Ovary (tissue), 9 donors: ENCODE data around the gene SLC44A1. TPM values are rescaled to one million over a fixed set of nuclear protein-coding genes. Genes with fewer than 3 reads are reported as not detected.

Experiments used
- DNase-seq, 5 donors: peaks; one replicate each; pipeline ENCODE4 v3.0.0-alpha.2; 2019 to 2020
- H3K27ac ChIP-seq, 2 donors: fragments of 200-600 bp; one replicate each; pipeline versions ENCODE4 v1.5.1 to v1.8.0; 2019 to 2022
- H3K27me3 ChIP-seq: fragments of 200-600 bp; one replicate; pipeline ENCODE4 v1.8.0; 2022
- H3K36me3 ChIP-seq: fragments of 200-600 bp; sonication (generic); one replicate; pipeline ENCODE4 v1.5.1; 2019
- H3K4me1 ChIP-seq: one replicate; pipeline ENCODE4 v1.8.1; 2013; ENCODE audit warnings: mild to moderate bottlenecking, moderate library complexity; ENCODE audit not compliant: insufficient read depth
- H3K4me3 ChIP-seq: fragments of 200-600 bp; sonication (generic); one replicate; pipeline ENCODE4 v1.5.1; 2017
- H3K9me3 ChIP-seq, 2 donors: fragments of 200-600 bp in 1 of 2; sonication (generic) in 1 of 2; one replicate each; pipeline versions ENCODE4 v1.5.1 to v1.8.1; 2013 to 2019; ENCODE audit warnings: mild to moderate bottlenecking in 1 of 2, moderate library complexity in 1 of 2
- CTCF ChIP-seq, 3 donors: fragments of 450-650 bp in 2 of 3; fragments of 200-600 bp in 1 of 3; IDR thresholded peaks; one replicate each; pipeline versions ENCODE4 v1.5.1 to v1.8.0; 2016 to 2022; ENCODE audit warnings: antibody characterized with exemption in 3 of 3, mild to moderate bottlenecking in 1 of 3
- EP300 ChIP-seq: sonication (generic); formaldehyde crosslinking; IDR thresholded peaks from one replicate; pipeline ENCODE4 v1.6.1; 2017; ENCODE audit warnings: antibody characterized with exemption
- POLR2A ChIP-seq: fragments of 450-650 bp; IDR thresholded peaks from one replicate; pipeline ENCODE4 v1.6.1; 2017; ENCODE audit warnings: antibody characterized with exemption, mild to moderate bottlenecking, moderate library complexity
- whole genome bisulfite sequencing, 3 donors: extraction: QIAGEN DNeasy Blood & Tissue Kit in 1 of 3; methylation state at CpG; one replicate each; pipeline versions ENCODE4 v1.1.5 to v1.1.7; 2013 to 2017; 5-methylcytosine and 5-hydroxymethylcytosine counted together
- intact Hi-C, 4 donors: fragments of 100-400 bp; cut with DNase I; formaldehyde crosslinking; loops; one replicate each; pipeline versions ENCODE4 v1.11.0 to v1.15.1; 2022 to 2023
- polyA plus RNA-seq, 2 donors: library from polyadenylated mRNA; stranded (reverse); fragments of 200-250 nt in 1 of 2; fragments of 350-450 nt in 1 of 2; fragmentation: Illumina TruSeq in 1 of 2; extraction: RNeasy Lipid Tissue Mini Kit (QIAGEN cat#74804) in 1 of 2; gene quantifications; one replicate each; pipeline ENCODE4 v1.2.3, GENCODE V29; 2013 to 2014
- total RNA-seq, 7 donors: library from RNA; depleted of rRNA in 2 of 7; stranded (reverse); fragments of >200 nt in 2 of 7; fragmentation: NEBNext Ultra II Directional in 3 of 7; extraction: Animal tissue kit (Norgen Biotek cat#: 25700) in 3 of 7; gene quantifications; one replicate each; pipeline versions ENCODE4 v1.1.0 to v1.2.4, GENCODE V29; 2016 to 2023
- donor health status: DM: no; HTN: no; CAD: no; lungs with moderate emphysema.
- donor health status: DM: no; HTN: no; CAD: no.
- donor health status: Bipolar disorder and iron deficiency.
- donor health status: DM: yes; HTN: yes; CAD: no.
- donor health status: DM: no; HTN: no; CAD: no.
- donor health status: DM: yes; HTN: yes; CAD: no.

SLC44A1 gene
- total and polyA plus RNA-seq, 9 donors: 8.8 to 34.7 (median 28.5) TPM

- Histone ChIP-seq H3K36me3 (no peaks in the 10 kb centered on the region), H3K9me3 (no peaks in the 10 kb centered on the region), H3K4me1 (peaks cover 2% of the 10 kb centered on the region), H3K4me3 (no peak overlapping the region), H3K27me3 (no peaks in the 10 kb centered on the region), H3K27ac (no peak overlapping the region)
- 92 to 94% (median 94%) methylated on average over 8 of the region's 8 CpGs for WGBS, 3 donors
- DNase-seq: no peak
- TF ChIP-seq CTCF (IDR thresholded peaks at IDR 0.05) (no peak), EP300 (no peak), POLR2A (no peak)
- intact Hi-C loops: no loop called here
These were observed 6.7 kb downstream of the SLC44A1 start for GRCh38 chr9:105251133-105251532.

GRCh38 chr9:105251733-105252404 is 7.4 kb downstream of the SLC44A1 start:
- intact Hi-C loops: no loop called here
- Histone ChIP-seq H3K36me3 (no peaks in the 10 kb centered on the region), H3K9me3 (no peaks in the 10 kb centered on the region), H3K27me3 (no peaks in the 10 kb centered on the region), H3K4me1 (peaks cover 2% of the 10 kb centered on the region), H3K27ac (no peak overlapping the region), H3K4me3 (no peak overlapping the region)
- no peak for TF ChIP-seq CTCF (IDR thresholded peaks at IDR 0.05)
- no peak for TF ChIP-seq EP300
- no peak for TF ChIP-seq POLR2A
- no peak for DNase-seq
- WGBS, 3 donors: 92 to 95% (median 93%) methylated on average over 5 of the region's 5 CpGs

- H3K27me3 ChIP-seq: no peaks in the 10 kb centered on the region
- TF ChIP-seq CTCF (IDR thresholded peaks at IDR 0.05) (no peak), POLR2A (no peak), EP300 (no peak)
- peaks cover 5% of the 10 kb centered on the region for H3K4me1 ChIP-seq
- 88 to 95% (median 91%) methylated on average over 5 of the region's 5 CpGs for WGBS, 3 donors
- no peak for DNase-seq
- no peak overlapping the region for H3K27ac ChIP-seq
- no peak overlapping the region for H3K4me3 ChIP-seq
- no peaks in the 10 kb centered on the region for H3K9me3 ChIP-seq
- H3K36me3 ChIP-seq: no peaks in the 10 kb centered on the region
- intact Hi-C loops: no loop called here
These were observed 7.9 kb downstream of the SLC44A1 start for GRCh38 chr9:105252405-105252756.

- DNase-seq: no peak
- H3K4me1 ChIP-seq: peaks cover 10% of the 10 kb centered on the region
- intact Hi-C loops: no loop called here
- no peak overlapping the region for H3K27ac ChIP-seq
- H3K27me3 ChIP-seq: no peaks in the 10 kb centered on the region
- WGBS, 3 donors: 95 to 98% (median 95%) methylated on average over 4 of the region's 4 CpGs
- TF ChIP-seq EP300 (no peak), CTCF (IDR thresholded peaks at IDR 0.05) (no peak), POLR2A (no peak)
- no peak overlapping the region for H3K4me3 ChIP-seq
- no peaks in the 10 kb centered on the region for H3K36me3 ChIP-seq
- no peaks in the 10 kb centered on the region for H3K9me3 ChIP-seq
These were observed 9.8 kb downstream of the SLC44A1 start for GRCh38 chr9:105254226-105254625.
